Upper lobe of left lung (tissue), 4 donors: Measurements from ENCODE around the gene RETREG2.

Experiments
- CTCF ChIP-seq, 6 experiments: fragments of 450-650 bp in 4 of 6; fragments of 200-600 bp in 2 of 6; sonication (generic) in 2 of 6; IDR thresholded peaks; one replicate each; pipeline ENCODE4 v1.5.1; 2016 to 2019; ENCODE audit warnings: antibody characterized with exemption in 6 of 6
- EP300 ChIP-seq, 4 donors: sonication (generic); formaldehyde crosslinking; IDR thresholded peaks; one replicate each; pipeline ENCODE4 v1.5.1; 2017; ENCODE audit warnings: antibody characterized with exemption in 4 of 4, control low read depth in 2 of 4
- POLR2A ChIP-seq, 4 donors: fragments of 450-650 bp; IDR thresholded peaks; one replicate each; pipeline ENCODE4 v1.5.1; 2016 to 2017; ENCODE audit warnings: antibody characterized with exemption in 4 of 4, mild to moderate bottlenecking in 2 of 4
- POLR2AphosphoS5 ChIP-seq, 2 donors: sonication (generic); formaldehyde crosslinking; IDR thresholded peaks; one replicate each; pipeline ENCODE4 v1.5.1; 2017; ENCODE audit warnings: antibody characterized with exemption in 2 of 2

GRCh38 chr2:219133976-219134375 lies 44.1 kb upstream of the RETREG2 start:
- no peak for TF ChIP-seq POLR2A (IDR thresholded peaks at IDR 0.05)
- no peak for TF ChIP-seq CTCF (IDR thresholded peaks at IDR 0.05)
- TF ChIP-seq POLR2AphosphoS5 (IDR thresholded peaks at IDR 0.05) = no peak
- TF ChIP-seq EP300 (IDR thresholded peaks at IDR 0.05) = no peak
